GM11168 (cell line): ENCODE results near the gene KCNN1.

Experiments used
- in situ Hi-C: fragments of 300-500 bp; cut with MboI; formaldehyde crosslinking; loops from one replicate; pipeline ENCODE4 v1.12.0; 2022; ENCODE audit warnings: low sequenced_read_pairs; ENCODE audit not compliant: unreplicated experiment

The KCNN1 gene

GRCh38 chr19:17999684-18000479 lies 33.0 kb downstream of the KCNN1 start:
- in situ Hi-C loops: loop anchor here (5.0 kb wide), 1 partner anchor 63 kb away; no protein-coding TSS in a partner anchor

- in situ Hi-C loops: loop anchor here (5.0 kb wide), 1 partner anchor 63 kb away; no protein-coding TSS in a partner anchor
These were observed 33.6 kb downstream of the KCNN1 start for GRCh38 chr19:18000480-18000914.

- in situ Hi-C loops: loop anchor here (5.0 kb wide), 1 partner anchor 64 kb away; no protein-coding TSS in a partner anchor
These were observed 34.2 kb downstream of the KCNN1 start for GRCh38 chr19:18000915-18001776.

- in situ Hi-C loops: loop anchor here (5.0 kb wide), 1 partner anchor 65 kb away; no protein-coding TSS in a partner anchor
These were observed 35.0 kb downstream of the KCNN1 start for GRCh38 chr19:18001777-18002345.

GRCh38 chr19:18002347-18002850 lies 35.5 kb downstream of the KCNN1 start:
- in situ Hi-C loops: loop anchor here (5.0 kb wide), 1 partner anchor 65 kb away; no protein-coding TSS in a partner anchor

- in situ Hi-C loops: loop anchor here (5.0 kb wide), 1 partner anchor 52 kb away; no protein-coding TSS in a partner anchor
These were observed 38.8 kb downstream of the KCNN1 start for GRCh38 chr19:18005750-18006149.

- in situ Hi-C loops: loop anchor here (5.0 kb wide), 1 partner anchor 50 kb away; no protein-coding TSS in a partner anchor
These were observed 40.4 kb downstream of the KCNN1 start for GRCh38 chr19:18007044-18007916.

GRCh38 chr19:18007917-18008673 lies 41.2 kb downstream of the KCNN1 start, which contains the start of gene ARRDC2:
Gene ARRDC2, plus strand, starts transcription at chr19:18008170. Its CDS starts 141 bp downstream, at chr19:18008311.
- in situ Hi-C loops: loop anchor here (5.0 kb wide), 1 partner anchor 49 kb away; no protein-coding TSS in a partner anchor

- in situ Hi-C loops: loop anchor here (5.0 kb wide), 1 partner anchor 48 kb away; no protein-coding TSS in a partner anchor
These were observed 41.9 kb downstream of the KCNN1 start for GRCh38 chr19:18008814-18009213.

- in situ Hi-C loops: loop anchor here (5.0 kb wide), 1 partner anchor 48 kb away; no protein-coding TSS in a partner anchor
These were observed 42.6 kb downstream of the KCNN1 start for GRCh38 chr19:18009412-18010066.

GRCh38 chr19:18010149-18010548 lies 43.2 kb downstream of the KCNN1 start:
- in situ Hi-C loops: no loop called here

GRCh38 chr19:18013210-18014111 lies 46.6 kb downstream of the KCNN1 start:
- in situ Hi-C loops: no loop called here

- in situ Hi-C loops: no loop called here
These were observed 47.3 kb downstream of the KCNN1 start for GRCh38 chr19:18014197-18014596.

- in situ Hi-C loops: no loop called here
These were observed 49.5 kb downstream of the KCNN1 start for GRCh38 chr19:18016209-18016910.

GRCh38 chr19:18017275-18018083 lies 50.6 kb downstream of the KCNN1 start:
- in situ Hi-C loops: no loop called here
